Measurements from ENCODE around the gene GRIFIN.
A peak's percentile ranks its signal among the peaks of the same experiment; 100 is the strongest.

The GRIFIN gene

DNA sequence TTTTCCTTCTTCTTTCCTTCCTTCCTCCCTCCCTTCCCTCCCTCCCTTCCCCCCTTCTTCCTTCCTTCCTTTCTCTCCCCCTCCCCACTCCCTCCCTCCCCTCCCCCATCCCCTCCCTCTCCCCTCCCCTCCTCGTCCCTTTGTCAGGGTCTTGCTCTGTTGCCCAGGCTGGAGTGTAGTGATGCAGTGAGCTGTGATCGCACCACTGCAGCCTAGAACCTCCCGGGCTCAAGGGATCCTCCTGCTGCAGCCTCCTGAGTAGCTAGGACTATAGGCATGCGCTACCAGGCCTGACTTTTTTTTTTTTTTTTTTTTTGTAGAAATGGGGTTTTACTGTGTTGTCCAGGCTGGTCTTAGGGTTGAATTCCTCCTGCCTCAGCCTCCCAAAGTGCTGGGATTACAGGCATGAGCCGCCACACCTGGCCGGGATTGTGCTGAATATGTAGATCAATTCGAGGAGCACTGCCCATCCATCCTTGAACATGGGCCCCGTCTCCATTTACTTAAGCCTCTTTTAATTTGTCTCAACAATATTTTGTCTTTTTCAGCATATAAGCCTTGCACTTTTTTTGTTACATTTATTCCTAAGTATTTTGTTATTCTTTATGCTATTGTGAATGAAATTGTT lies 23.4 kb downstream of the GRIFIN start:
- DNase-seq = no peak

DNA sequence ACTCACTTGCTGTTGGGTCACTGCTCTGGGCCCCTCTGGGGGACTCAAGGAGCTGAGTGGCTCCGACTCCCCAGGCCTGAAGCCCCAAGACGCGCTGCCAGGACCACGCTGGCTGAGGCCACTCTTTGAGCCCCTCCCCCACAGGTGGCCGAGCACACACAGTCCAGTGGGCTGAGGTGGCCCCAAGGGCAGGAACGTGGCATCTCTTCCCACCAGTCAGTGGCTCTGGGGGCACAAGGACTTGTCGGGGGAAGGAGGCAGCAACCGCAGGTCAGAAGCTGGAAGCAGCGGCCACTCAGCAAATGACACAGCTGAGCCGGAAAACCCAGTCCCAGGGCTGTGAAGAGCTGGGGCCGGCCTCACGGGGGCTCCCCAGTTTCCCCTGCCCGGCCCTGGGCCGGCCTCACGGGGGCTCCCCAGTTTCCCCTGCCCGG lies 24.1 kb downstream of the GRIFIN start:
- peak; percentile 59 to 63 for DNase-seq

DNA sequence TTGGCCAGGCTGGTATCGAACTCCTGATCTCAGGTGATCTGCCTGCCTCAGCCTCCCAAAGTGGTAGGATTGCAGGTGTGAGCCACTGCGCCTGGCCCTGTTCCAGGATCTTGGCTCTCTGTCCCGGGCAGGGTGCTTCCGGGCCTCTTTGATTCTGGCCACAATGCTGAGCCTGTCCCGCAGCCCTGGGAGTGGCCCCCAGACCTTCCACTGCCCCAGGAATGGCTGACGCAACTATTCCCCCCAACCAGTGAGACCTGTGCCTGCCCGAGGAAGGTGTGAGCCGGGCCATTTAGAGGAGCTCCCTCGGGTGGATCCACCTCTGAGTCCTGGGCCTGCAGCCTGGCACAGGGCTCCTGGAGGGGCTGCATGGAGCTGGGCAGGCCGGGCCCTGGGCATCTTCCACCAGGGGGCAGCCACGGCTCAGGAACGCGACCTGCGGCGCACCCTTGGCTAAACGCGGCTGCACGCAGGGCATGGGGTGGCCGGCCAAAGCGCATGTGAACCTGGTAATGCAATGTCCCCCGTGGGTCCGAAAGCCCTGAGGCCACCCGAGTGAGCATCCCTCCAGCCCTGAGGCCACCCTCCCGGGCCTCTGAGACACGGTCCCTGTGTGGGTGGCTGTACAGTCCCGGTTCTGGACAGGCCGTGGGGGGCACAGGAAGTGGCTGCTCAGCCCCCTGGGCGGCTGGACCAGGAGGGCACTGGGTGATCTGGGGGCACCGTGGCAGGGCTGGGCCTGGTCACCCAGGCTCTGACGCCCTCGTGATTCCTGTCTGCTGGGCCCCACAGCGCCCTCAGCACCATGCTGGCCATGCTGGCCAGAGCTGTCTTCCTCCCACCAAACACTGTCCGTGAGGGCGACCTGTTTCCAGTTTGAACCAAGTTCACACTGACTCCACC lies 24.8 kb downstream of the GRIFIN start:
- DNase-seq = peak; percentile 46 to 90

DNA sequence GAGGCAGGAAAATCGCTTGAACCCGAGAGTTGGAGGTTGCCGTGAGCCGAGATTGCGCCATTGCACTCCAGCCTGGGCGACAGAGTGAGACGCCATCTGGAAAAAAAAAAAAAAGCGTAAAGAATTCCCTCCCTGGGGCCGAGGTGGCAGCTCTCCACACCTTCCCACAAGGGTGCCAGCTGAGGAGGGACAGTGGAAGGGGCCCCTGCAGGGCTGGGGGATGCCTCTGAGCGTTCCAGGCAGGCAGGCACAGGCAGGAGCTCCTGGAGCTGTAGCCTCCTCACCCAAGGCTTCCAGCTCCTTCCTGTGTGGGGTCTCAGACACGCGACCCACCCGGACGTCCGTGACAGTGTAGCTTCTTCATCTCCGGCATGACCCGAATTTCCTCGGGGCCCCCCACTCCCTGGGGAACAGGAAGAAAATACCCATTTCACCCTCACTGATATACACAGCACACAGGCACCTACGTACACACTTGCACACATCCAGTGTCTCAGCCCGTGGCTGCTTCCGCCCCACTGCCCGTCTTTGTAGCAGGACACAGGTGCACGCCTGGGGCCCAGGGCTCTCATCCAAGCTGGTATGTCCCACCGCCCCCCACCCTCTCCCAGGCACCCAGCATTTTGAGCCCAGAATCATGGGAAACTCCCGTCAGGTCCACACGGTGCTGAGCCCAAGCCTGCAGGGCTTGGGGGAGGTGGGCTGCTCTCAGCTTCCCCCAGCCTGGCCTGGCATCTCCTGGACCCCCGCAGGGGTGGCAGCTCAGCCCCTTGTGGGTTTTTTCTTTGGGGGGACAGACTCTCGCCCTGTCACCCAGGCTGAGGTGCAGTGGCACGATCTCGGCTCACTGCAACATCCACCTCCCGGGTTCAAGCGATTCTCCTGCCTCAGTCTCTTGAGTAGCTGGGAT lies 25.7 kb downstream of the GRIFIN start:
- DNase-seq = no peak

DNA sequence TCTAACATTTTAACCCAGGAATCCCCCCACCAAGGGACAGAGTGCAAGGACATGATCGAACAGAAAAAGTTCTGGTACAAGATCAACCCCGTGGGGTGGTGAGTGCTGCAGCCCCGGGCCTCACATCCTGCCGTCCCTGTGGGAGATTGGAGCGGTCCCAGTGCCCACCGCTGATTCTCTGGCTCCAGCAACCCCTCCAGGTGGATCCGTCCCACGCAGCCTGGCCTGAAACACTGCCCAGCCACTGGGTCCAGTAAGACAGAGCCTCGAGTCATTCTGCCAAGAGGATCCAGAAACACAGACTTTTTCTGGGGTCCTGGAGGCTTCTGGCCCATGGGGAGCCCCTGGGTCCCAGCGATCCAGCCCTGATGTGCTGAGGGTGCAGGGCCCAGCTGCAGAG lies 29.5 kb downstream of the GRIFIN start:
- DNase-seq = no peak

DNA sequence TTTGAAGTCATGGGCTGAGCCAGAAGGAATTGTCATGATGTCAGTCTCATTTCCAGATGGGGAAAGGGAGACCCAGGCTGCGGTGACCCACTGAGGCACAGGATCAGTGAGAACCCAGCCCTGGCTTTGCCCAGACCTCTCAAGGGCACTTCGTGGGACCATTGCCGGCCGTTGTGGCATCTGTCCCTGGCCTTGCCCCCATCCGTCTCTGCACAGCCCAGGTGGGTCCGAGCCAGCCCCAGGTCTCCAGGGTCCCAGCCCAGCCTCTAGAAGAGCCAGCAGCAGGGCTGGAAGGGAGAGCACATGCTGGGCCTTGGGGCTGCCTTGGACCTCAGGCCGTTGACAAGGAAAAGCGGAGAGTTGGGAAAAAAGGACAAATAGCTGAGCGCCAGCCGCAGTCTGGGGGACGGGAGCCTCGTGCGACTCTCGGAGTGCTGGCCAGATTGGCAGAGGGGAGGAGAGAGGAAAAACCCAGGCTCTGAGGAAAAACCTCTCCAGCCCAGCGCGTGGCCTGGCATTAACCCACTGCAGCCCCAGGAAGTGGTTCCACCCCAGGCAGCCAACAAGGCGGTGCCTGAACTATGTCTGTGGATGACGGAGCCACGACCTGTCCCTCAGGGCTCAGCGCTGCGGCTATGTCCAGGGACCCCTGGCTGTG lies 30.2 kb downstream of the GRIFIN start:
- no peak for DNase-seq

DNA sequence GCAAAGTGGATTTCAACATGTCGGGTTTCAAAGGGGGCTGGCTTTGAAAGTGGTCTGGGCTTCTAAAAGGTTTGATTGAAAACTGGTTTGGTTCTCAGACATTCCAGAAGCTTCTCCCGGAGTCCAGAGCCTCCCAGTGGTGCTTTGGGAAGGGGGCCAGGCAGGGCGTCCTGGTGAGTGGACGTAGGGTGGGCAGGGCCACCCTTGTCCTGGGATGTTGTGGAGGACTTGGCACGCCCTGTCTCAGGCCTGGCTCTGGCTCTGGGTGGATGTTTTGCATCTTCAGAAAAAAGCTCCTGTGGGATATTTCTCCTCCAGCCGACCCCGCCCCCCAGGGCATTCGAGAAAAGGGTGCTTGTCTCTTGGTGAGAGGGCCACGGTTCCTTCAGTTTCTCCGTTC lies 31.2 kb downstream of the GRIFIN start:
- no peak for DNase-seq

DNA sequence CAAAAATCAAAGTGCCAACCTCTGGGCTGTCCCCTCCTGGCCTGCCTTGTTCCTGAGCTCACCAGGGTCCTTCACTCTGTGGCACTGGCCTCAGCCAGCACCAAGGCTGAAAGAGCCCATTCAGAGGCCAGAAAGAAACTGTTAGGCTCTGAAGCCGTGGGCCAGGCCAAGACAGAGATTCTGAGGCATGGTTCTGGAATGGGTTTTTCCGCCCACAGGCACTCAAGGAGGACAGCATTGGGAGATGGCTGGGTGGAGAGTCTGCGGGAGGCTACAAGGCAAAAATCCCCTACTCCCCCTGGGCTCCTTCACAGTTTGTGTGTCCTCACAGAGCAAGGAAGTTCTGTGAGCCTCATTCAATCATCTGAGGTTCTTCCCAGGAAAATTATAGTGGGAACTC lies 31.7 kb downstream of the GRIFIN start:
- no peak for DNase-seq

DNA sequence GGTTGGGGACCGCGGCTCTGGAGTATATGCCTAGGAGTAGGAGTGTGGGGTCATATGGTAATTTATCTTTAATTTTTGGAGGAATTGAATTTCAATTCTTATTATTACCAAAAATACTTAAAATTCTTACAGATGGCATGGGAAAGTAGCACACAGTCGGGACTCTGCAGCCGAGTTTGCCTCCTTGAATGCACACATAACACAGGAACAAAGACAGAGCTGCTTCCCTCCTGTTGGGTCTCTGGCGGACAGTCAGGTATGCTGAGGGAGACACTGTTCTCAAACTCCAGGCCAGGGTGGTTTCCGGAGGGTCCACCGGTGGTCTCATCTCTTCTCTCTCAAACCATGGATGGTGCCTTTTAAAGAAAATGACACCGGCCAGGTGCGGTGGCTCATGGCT lies 32.7 kb downstream of the GRIFIN start:
- no peak for DNase-seq

DNA sequence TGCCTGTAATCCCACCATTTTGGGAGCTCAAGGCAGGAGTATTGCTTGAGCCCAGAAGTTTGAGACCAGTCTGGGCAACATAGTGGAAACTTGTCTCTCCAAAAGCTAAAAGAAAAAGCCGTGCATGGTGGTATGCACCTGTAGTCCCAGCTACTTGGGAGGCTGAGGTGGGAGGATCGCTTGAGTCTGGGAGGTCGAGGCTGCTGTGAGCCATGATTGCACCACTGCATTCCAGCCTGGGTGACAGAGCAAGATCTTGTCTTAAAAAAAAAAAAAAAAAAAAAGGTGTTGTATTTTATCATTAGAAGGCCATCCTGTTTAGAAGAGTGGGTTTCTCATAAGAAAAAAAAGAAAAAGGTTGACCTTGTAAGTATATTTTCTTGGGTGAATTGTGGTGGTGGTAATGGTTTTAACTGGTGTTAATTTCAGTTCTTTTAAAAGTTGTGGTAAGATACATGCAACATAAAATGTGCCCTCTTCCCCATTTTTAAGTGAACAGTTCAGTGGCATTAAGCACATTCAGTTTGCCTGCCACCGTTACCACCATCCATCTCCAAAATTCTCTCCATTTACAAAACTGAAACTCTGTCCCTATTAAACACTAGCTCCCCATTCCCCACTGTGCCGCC lies 34.7 kb downstream of the GRIFIN start:
- no peak for DNase-seq

DNA sequence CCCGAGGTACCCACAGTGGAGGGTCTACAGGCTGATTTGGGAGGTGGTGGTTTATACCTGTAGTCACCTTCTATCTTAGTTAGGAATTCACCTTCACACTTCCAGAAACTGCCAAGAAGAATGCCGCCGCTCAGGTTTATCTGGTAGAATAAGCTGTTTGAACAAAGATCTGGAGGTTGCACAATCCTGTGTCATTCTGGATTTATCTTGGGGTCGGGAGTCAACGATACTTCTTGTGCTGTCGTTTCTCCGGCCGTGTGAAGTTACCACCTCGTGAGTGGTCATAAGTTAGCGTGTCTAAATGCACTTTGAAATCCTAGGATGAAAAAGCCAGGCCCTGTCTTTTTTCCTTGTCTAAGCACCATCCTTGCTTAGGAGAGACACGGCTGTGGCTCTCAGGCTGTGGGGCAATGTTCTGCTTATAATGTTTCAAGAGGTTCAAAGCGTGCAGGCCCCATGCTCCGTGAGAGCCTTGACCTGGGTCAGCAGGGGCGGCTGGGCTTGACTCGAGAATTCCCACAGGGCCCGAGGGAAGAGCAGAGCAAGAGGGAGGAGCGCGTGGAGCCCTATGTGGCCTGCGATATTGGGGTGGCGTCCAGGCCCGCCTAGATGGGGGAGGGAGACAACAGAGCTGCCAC lies 35.5 kb downstream of the GRIFIN start:
- DNase-seq = no peak

DNA sequence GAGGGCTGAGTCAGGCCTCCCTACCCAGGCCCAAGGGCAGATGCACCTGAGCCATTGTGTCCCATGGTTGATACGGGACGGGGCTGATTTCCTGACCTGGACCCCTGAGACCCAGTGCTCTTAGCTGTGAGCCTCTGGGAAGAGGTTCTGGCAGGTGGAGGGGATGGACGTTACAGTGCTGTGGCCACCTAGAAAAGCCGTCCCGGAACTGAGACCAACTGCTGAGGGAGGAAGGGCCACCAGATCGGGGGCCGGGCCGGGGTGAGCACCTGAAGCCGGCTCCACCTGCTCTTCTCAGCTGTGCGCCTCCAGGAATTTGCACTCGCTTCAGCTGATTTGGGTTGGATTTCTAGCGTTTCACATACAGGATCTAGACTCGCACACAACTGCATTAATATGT lies 37.4 kb downstream of the GRIFIN start:
- no peak for DNase-seq

DNA sequence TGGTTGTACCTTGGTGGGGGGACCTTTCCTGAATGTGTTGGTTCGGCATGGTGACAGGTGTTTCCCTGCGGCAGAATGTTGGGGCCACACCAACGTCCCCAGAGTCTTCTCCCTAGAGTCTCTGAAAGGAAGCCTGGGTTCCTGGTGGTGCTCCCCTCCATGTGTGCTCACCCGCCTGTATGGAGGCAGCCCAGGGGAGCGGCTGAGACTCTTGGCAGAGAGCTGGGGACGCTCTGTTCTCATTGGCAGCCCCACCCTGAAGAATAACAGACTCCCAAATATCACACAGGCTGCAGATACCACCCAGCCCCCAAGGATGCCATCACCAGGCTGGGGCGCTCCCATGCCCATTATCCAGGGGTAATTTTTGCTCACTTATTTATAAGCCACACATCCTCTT lies 38.0 kb downstream of the GRIFIN start:
- DNase-seq = no peak

DNA sequence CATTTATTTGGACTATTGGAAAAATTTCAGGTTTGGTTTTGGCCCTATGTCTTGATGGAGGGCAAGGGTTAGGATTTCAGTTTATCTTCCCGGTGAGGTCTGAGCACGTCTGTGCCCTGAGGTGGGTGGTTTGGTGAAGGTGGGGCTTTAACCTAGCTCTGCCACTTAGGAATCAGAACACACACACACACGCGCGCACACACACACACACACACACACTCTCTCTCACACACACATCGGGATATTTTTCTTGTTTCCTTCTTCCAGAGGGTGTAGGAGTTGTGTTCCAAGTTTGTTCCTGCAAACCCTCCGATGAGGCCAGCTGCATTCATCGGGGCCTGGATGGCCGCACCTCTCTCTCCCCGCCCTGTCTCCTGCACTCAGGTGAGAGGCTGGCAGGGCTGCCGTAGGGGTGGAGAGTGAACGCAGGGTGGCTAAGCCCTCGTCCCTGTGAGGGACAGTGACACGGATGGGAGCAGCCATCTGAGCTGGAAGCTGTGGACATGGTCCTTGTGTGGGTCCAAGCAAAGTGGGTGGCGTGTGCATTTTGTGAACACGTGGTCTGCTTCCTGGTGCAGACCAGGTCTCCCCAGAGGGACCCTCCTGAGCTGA lies 38.6 kb downstream of the GRIFIN start:
- no peak for DNase-seq

DNA sequence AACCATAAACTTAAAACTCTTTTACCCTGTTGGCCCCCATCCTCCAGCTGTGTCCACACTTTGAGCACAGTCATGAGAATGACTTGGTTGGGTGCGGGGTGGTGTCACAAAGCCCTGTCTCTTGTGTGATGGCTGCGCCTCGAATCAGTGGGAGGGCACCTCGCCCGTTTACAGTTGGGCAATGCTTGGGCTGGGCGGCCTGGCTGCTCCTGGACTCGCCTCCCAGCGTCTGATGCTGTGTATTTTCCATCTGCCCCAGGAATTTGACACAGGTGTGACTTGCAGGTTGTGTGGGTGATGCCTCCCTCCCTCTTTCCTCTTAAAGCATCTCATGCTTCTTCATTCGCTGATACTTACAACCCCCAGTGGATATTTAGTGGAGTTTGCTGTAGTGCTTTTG lies 39.1 kb downstream of the GRIFIN start:
- DNase-seq = no peak

DNA sequence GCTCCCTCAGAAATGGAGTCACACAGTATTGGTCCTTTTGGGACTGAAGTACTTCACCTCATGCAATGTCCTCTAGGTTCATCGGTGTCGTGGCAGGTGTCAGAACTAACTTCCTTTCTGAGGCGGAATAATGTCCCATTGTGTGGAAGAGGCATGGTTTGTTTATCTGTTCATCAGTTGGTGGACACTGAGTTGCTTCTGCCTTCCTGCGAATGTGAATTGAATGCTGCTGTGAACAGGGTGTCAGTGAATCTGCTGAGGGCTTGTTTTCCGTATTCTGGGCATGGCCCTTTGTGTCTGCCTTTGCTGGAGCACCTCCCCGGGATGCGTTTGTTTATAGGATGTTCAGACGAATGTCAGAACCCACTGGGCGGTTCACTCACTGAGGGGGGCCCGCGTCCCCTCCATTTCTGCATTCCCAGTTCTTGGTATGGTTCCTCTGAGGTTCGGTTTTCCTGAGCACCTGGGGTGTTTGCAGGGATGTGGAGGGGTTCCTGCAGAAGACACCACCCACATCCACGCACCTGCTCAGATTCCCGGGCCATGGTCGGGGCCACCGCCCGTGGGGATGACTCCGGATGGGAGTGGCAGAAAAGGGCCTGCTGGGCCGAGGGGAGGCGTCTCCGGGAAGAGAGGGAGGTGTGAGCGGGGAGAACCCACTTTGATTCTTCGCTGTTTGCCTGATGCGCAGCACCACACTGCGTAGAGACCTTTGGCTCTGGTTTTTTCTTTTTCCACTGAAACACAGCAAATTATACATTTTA lies 39.7 kb downstream of the GRIFIN start:
- DNase-seq = no peak

DNA sequence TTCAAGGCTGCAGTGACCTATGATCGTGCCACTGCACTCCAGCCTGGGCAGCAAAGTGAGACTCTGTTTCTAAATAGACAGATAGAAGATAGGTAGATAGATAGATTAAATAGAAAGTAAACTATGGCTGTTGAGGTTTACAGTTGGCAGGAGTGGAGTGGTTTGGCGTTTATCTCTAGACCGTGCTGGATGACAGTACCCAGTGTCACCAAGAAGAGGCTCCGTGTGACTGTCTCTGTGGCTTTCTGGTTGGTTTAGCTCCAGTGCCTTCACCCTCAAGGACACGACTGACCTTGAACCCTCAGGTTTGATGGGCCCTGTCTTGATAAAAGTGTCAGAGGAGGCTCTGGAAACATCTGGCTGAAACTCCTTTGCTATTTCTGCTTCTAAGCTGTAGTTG lies 41.1 kb downstream of the GRIFIN start:
- DNase-seq = no peak

DNA sequence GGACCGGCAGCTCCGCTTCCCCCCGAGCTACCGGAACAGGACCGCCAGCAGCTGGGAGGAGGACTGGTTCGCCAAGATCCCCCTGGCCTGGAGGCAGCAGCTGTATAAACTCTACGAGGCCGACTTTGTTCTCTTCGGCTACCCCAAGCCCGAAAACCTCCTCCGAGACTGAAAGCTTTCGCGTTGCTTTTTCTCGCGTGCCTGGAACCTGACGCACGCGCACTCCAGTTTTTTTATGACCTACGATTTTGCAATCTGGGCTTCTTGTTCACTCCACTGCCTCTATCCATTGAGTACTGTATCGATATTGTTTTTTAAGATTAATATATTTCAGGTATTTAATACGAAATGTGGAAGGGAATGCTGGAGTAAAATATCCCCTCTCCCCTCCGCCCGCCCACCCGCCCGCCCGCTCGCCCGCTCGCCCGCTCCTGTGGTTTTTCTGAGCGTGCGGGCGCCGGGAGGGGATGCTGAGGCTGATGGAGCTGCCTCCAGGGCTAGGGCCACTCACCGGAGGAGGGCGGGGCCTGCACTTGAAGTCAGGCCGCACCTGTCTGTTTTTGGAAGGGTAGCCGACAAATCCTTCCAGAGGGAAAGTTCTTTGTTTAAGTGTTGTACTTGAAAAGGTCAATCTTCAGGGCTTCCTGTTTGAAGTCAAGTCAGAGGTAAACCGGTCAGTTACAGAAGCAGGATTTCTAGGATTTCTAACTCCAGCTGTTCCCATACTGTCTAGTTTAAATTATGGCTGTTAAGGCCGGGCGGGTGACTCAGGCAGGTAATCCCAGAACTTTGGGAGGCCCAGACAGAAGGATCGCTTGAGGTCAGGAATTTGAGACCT lies 42.3 kb downstream of the GRIFIN start:
- DNase-seq = no peak

DNA sequence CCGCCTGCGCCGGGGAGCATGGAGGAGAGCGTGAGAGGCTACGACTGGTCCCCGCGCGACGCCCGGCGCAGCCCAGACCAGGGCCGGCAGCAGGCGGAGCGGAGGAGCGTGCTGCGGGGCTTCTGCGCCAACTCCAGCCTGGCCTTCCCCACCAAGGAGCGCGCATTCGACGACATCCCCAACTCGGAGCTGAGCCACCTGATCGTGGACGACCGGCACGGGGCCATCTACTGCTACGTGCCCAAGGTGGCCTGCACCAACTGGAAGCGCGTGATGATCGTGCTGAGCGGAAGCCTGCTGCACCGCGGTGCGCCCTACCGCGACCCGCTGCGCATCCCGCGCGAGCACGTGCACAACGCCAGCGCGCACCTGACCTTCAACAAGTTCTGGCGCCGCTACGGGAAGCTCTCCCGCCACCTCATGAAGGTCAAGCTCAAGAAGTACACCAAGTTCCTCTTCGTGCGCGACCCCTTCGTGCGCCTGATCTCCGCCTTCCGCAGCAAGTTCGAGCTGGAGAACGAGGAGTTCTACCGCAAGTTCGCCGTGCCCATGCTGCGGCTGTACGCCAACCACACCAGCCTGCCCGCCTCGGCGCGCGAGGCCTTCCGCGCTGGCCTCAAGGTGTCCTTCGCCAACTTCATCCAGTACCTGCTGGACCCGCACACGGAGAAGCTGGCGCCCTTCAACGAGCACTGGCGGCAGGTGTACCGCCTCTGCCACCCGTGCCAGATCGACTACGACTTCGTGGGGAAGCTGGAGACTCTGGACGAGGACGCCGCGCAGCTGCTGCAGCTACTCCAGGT lies 43.1 kb downstream of the GRIFIN start:
- no peak for DNase-seq
